Progenitor cell of endocrine pancreas (in vitro differentiated cells): ENCODE data around the gene DDX6. TPM values are rescaled to one million over a fixed set of nuclear protein-coding genes. Genes with fewer than 3 reads are reported as not detected.
"Not testable (repeated sequence)": the region's sequence is repeated elsewhere in the genome, so short reads cannot be mapped to it uniquely, and the experiment has no call there.

Experiments
- DNase-seq: peaks from one replicate; pipeline ENCODE4 v3.0.0; 2021; ENCODE audit warnings: low spot score; ENCODE audit not compliant: unreplicated experiment
- H3K27ac Mint-ChIP-seq: 2 replicates; pipeline ENCODE4 v1.8.0; 2021; ENCODE audit warnings: mild to moderate bottlenecking, moderate library complexity, mixed read lengths
- H3K27me3 Mint-ChIP-seq: 2 replicates; pipeline ENCODE4 v1.8.0; 2021; ENCODE audit warnings: mixed read lengths
- H3K36me3 Mint-ChIP-seq: 2 replicates; pipeline ENCODE4 v1.8.0; 2022; ENCODE audit warnings: mixed read lengths; ENCODE audit not compliant: insufficient read depth
- H3K4me1 Mint-ChIP-seq: 2 replicates; pipeline ENCODE4 v1.8.0; 2021; ENCODE audit warnings: low read depth, mixed read lengths
- H3K4me3 Mint-ChIP-seq: 2 replicates; pipeline ENCODE4 v1.8.0; 2021; ENCODE audit warnings: low read depth, mild to moderate bottlenecking, moderate library complexity, mixed read lengths
- H3K9me3 Mint-ChIP-seq: 2 replicates; pipeline ENCODE4 v1.8.0; 2021; ENCODE audit warnings: low read depth, mixed read lengths
- CTCF ChIP-seq: fragments of 200-600 bp; sonication (generic); IDR thresholded peaks from one replicate; pipeline ENCODE4 v1.5.0; 2021; ENCODE audit warnings: antibody characterized with exemption, mild to moderate bottlenecking; ENCODE audit not compliant: unreplicated experiment
- total RNA-seq: library from RNA; stranded (reverse); gene quantifications from 2 replicates; pipeline ENCODE4 v1.2.1, GENCODE V29; 2021

DDX6 gene
- total RNA-seq, 1 donor from 2014 or later = 188 TPM

- no peaks in the 10 kb centered on the region for H3K9me3 Mint-ChIP-seq
- H3K36me3 Mint-ChIP-seq = peaks cover 6% of the 10 kb centered on the region
- peak overlapping the region; percentile 38 for H3K4me3 Mint-ChIP-seq
- no peaks in the 10 kb centered on the region for H3K27me3 Mint-ChIP-seq
- TF ChIP-seq CTCF = no peak
- no peak for DNase-seq
- H3K27ac Mint-ChIP-seq = peak overlapping the region; percentile 57
- peaks cover 18% of the 10 kb centered on the region for H3K4me1 Mint-ChIP-seq
Measured at GRCh38 chr11:118786657-118787056, 4.3 kb downstream of the DDX6 start.

- H3K4me1 Mint-ChIP-seq = peaks cover 18% of the 10 kb centered on the region
- no peaks in the 10 kb centered on the region for H3K9me3 Mint-ChIP-seq
- TF ChIP-seq CTCF = no peak
- DNase-seq = no peak
- H3K36me3 Mint-ChIP-seq = peaks cover 8% of the 10 kb centered on the region
- H3K27ac Mint-ChIP-seq = no peak overlapping the region
- no peaks in the 10 kb centered on the region for H3K27me3 Mint-ChIP-seq
- H3K4me3 Mint-ChIP-seq = no peak overlapping the region
Measured at GRCh38 chr11:118785362-118785761, 5.6 kb downstream of the DDX6 start.

DNA sequence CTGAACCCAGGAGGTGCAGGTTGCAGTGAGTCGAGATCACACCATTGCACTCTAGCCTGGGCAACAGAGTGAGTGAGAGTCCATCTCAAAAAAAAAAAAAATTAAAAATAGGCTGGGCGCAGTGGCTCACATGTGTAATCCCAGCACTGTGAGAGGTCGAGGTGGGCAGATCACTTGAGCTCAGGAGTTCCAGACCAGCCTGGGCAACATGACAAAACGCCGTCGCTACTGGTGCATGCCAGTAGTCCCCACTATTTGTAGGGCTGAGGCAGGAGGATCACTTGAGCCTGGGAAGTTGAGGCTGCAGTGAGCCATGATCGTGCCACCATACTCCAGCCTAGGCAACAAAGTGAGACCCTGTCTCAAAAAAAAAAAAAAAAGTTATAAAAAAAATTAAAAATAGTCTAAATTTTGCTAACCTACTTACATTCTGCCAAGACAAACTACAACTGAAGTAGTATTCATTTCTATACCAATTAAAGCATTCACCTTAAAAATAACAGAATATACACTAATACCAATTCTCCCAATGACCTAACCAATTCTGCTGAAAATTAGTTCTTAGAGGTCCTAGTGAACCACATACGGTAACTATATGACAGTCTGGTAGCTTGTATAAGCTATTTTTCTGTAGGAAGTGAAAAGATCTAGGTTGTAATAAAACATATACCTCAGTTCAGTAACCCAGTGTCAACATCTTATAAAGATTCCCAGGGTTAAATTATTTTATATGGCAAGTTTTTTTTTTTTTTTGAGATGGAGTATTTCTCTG, 7.1 kb downstream of the DDX6 start:
- Mint-ChIP-seq H3K27ac (no peak overlapping the region), H3K9me3 (no peaks in the 10 kb centered on the region), H3K4me1 (peaks cover 12% of the 10 kb centered on the region), H3K4me3 (no peak overlapping the region), H3K36me3 (peaks cover 8% of the 10 kb centered on the region), H3K27me3 (no peaks in the 10 kb centered on the region)
- DNase-seq = no peak
- TF ChIP-seq CTCF = no peak

DNA sequence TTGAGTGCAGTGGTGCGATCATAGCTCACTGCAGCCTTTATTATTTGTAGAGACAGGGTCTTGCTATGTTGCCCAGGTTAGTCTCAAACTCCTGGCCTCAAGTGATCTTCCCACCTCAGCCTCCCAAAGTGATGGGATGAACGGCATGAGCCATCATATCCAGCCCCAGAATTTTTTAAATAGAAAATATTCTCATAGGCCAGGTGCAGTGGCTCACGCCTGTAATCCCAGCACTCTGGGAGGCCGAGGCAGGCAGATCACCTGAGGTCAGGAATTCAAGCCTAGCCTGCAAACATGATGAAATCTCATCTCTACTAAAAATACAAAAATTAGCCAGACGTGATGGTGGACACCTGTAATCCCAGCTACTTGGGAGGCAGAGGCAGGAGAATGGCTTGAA, 7.6 kb downstream of the DDX6 start:
- H3K27me3 Mint-ChIP-seq, H3K27ac Mint-ChIP-seq, H3K9me3 Mint-ChIP-seq, H3K4me3 Mint-ChIP-seq, H3K36me3 Mint-ChIP-seq, DNase-seq: not testable (repeated sequence)
- H3K4me1 Mint-ChIP-seq = peaks cover 12% of the 10 kb centered on the region

GRCh38 chr11:118778898-118779297, 12.1 kb downstream of the DDX6 start:
- TF ChIP-seq CTCF = no peak
- H3K27ac Mint-ChIP-seq = no peak overlapping the region
- H3K36me3 Mint-ChIP-seq = peaks cover 21% of the 10 kb centered on the region
- no peaks in the 10 kb centered on the region for H3K9me3 Mint-ChIP-seq
- no peak overlapping the region for H3K4me3 Mint-ChIP-seq
- H3K4me1 Mint-ChIP-seq = no peaks in the 10 kb centered on the region
- no peak for DNase-seq
- H3K27me3 Mint-ChIP-seq = no peaks in the 10 kb centered on the region

GRCh38 chr11:118774032-118774431, 16.9 kb downstream of the DDX6 start:
- peaks cover 4% of the 10 kb centered on the region for H3K4me1 Mint-ChIP-seq
- H3K9me3 Mint-ChIP-seq = no peaks in the 10 kb centered on the region
- no peaks in the 10 kb centered on the region for H3K27me3 Mint-ChIP-seq
- H3K4me3 Mint-ChIP-seq = no peak overlapping the region
- TF ChIP-seq CTCF = no peak
- H3K36me3 Mint-ChIP-seq = peaks cover 27% of the 10 kb centered on the region
- DNase-seq = no peak
- peak overlapping the region; percentile 33 for H3K27ac Mint-ChIP-seq
